CD4-positive, alpha-beta T cell treated with Interferon gamma for 1 hour (primary cell): Measurements from ENCODE around the gene CNTRL.

Experiments
- DNase-seq: peaks from one replicate; pipeline ENCODE4 v3.0.0-alpha.2; 2020

CNTRL gene

GRCh38 chr9:121204611-121205010, 129.9 kb downstream of the CNTRL start:
- no peak for DNase-seq

GRCh38 chr9:121206516-121207370, 132.0 kb downstream of the CNTRL start:
- no peak for DNase-seq

DNA sequence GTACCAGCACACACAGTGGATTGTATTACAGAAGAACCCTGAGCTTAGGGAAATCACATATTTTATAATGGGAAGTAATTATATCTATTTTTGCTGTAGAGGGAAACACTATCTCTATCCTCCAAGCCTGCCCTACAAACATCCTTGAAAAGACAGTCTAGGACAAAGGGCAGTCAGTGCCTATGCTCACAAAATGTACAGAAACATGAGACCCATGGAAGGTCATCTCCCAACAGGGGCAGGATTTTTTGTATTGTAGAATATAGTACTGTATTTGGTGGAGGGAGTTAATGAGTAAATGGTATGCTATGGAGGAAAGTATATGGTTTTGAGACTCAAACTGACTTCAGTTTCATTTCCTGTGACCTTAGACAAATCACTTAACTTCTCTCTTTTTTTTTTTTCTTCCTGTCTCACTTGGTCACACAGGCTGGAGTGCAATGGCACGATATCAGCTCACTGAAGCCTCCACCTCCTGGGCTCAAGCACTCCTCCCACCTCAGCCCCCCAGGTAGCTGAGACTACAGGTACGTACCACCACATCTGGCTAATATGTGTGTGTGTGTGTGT, 132.7 kb downstream of the CNTRL start:
- DNase-seq = no peak

DNA sequence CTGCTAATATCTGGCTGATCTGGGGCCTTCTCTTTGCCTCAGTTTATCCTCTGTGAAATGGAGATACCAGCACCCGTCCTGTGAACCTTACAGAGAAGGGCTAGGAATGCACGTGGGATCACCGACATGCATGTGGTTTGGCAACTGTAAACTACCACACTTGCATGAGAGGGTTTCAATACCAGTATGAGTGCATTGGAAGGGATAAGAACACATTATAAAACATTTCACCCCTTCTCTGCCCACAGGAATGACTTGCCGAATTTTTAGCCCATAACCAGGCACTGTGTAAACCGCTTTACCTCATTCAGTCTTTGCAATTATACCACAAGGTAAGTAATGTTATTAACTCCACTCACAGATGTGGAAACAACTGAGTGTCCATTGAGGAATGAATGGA, 135.8 kb downstream of the CNTRL start:
- no peak for DNase-seq

- peak; percentile 59 for DNase-seq
Observed at GRCh38 chr9:121213136-121213806, 138.5 kb downstream of the CNTRL start.

GRCh38 chr9:121214005-121214404, 139.2 kb downstream of the CNTRL start:
- DNase-seq = no peak

DNA sequence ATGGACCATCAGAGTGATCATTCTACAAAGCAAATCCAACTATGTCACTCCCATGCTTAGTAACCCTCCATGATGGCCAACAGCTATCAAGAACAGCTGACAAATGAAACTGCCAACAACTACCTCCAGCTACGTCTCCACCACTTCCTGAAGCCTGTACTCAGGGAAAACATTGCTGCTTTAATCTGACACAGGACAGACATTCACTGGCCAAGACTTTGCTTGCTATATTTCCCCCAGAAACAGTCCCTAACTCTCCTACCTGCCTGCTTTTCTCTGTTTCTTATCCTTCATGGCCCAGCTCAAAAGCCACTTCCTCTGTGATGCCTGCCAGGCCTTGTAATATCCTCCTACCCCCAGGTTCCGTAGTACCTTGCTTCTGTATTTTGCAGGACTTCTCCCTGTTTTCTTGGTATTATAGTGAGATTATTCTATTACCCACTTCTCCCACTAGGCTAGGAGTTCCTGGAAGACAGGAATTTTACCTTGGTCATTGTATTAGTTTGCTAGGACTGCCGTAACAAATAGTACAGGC, 141.6 kb downstream of the CNTRL start:
- DNase-seq = no peak

GRCh38 chr9:121217609-121218292, 143.0 kb downstream of the CNTRL start:
- DNase-seq = no peak

DNA sequence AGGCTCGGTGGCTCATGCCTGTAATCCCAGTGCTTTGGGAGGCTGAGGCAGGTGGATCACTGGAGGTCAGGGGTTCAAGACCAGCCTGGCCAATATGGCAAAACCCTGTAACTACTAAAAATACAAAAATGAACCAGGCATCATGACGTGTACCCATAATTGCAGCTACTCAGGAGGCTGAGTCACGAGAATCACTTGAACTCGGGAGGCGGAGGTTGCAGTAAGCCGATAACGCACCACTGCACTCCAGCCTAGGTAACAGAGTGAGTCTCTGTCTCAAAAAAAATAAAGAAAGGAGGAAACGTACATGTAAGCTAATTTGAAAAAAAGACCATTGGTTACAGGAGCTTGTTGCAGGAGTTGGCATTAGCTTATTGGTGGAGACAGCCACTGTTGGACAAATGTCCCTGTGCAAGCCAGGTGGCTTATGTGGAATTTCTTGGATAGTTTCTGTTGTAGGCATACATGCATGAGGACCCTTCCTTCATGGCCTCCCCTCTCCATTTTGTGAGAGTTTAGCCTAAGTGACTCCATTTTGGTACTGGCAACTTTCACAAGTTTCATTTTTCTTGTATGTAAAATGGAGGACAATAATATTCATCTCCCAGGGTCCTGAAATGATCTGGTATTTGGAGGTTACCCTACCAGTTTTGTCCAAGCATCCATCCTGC, 143.7 kb downstream of the CNTRL start:
- no peak for DNase-seq

GRCh38 chr9:121219530-121219929, 144.8 kb downstream of the CNTRL start:
- no peak for DNase-seq

GRCh38 chr9:121220996-121221663, 146.4 kb downstream of the CNTRL start:
- DNase-seq = no peak

DNA sequence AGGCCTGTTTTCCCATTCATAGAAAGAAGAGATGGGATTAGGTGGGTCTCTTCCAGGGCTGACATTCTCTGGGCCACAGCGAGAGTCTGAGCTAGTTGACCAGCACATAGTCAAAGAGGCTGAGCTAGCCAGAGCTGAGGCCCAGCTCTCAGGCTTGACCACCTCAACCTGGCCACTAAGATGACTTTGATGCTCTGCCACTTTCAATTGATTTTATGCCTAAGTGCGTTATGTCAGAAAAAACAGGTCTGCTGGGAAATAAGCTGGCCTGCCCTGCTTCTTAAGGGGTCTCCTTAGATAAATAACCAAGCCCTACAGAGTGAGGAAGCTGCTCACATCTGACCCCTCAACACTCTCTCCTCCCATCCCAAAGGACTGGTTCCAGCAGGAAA, 146.9 kb downstream of the CNTRL start:
- no peak for DNase-seq

DNA sequence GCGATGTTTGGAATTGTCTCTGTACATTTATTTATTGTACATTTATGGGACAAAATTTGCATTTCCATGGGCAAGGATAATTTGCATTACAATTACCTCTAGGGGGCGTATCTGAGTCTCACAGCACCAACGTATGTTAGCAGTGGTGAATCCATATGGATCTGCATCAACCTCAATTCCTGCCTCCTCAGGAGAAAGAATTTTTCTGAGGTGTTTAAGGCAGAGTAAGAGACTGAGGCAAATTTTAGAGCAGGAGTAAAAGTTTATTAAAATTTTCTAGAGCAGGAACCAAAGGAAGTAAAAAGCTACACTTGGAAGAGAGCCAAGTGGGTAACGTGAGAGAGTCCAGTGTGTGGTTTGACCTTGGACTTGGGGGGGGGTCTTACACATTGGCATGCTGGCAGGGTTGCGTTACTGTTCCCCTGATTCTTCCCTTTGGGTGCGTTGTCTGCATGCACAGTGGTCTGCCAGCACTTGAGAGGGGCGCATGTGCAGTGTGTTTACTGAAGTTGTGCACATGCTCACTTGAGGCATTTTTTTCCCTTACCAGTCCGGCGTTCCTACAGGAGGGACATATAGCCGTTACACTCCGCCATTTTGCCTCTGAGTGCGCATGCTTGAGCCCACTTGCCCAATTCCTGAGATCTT, 147.9 kb downstream of the CNTRL start:
- no peak for DNase-seq

DNA sequence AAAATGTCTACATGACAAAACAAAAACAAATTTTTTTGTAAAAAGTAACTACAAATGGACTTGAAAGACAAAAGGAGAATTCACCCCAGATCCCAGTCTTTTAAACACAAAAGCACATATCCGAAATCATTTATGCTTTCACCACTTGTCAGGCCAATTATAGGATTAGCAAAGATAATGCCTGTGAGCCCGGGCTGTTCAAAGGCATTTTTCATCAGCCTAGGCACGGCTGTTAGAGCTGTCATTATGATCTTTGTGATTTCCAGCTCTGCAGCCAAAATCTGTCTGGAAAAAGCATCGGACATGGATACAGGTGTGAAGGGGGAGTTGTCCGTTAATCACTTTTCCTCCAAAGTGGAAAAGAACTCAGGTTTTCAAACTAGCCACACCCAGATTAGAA, 150.5 kb downstream of the CNTRL start:
- no peak for DNase-seq

DNA sequence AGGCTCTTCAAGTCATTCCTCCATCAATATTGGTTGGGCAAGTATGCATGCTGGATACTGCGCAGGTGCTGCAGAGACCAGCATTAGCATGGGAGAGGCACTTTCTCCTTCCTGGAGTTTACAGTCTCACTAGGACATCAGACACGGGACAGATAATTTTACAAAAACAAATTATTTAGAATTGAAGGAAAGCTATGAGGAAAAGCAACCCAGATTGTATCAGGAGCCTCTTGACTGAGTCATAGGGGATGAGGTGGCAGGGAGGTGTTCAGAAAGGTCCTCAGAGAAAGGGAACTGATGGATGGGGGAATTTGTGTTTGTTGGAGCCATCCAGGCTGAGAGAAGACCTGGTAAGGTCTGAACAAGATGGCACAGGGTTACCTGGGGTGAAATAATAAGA, 151.4 kb downstream of the CNTRL start:
- no peak for DNase-seq
